Right lobe of liver (tissue), 6 donors: Measurements from ENCODE around the gene SLF2. TPM values are rescaled to one million over a fixed set of nuclear protein-coding genes. Genes with fewer than 3 reads are reported as not detected.

ENCODE experiments used
- ATAC-seq, 4 donors: fragments of 200-7000 bp; cut with Tn5 transposase; one replicate each; pipeline ENCODE4 v1.9.1; 2020; ENCODE audit warnings: mild to moderate bottlenecking in 4 of 4, moderate library complexity in 4 of 4
- DNase-seq, 3 donors: peaks; one replicate each; pipeline ENCODE4 v3.0.0-alpha.2; 2020
- H3K27ac ChIP-seq, 3 donors: fragments of 200-600 bp; one replicate each; pipeline ENCODE4 v1.8.0; 2022
- H3K27me3 ChIP-seq, 2 donors: fragments of 200-600 bp; one replicate each; pipeline ENCODE4 v1.8.0; 2022
- H3K36me3 ChIP-seq, 4 donors: fragments of 200-600 bp; sonication (generic) in 1 of 4; one replicate each; pipeline versions ENCODE4 v1.5.1 to v1.8.0; 2017 to 2022; ENCODE audit warnings: control low read depth in 1 of 4
- H3K4me1 ChIP-seq, 4 donors: fragments of 200-600 bp; sonication (generic) in 1 of 4; one replicate each; pipeline versions ENCODE4 v1.5.1 to v1.8.0; 2017 to 2022; ENCODE audit warnings: control low read depth in 1 of 4
- H3K4me3 ChIP-seq, 3 donors: fragments of 200-600 bp; one replicate each; pipeline ENCODE4 v1.8.0; 2022
- H3K9me3 ChIP-seq, 4 donors: fragments of 200-600 bp; sonication (generic) in 1 of 4; one replicate each; pipeline versions ENCODE4 v1.5.1 to v1.8.0; 2017 to 2022; ENCODE audit warnings: control low read depth in 1 of 4
- POLR2A ChIP-seq: fragments of 450-650 bp; IDR thresholded peaks from one replicate; pipeline ENCODE4 v1.6.1; 2017; ENCODE audit warnings: antibody characterized with exemption, mild to moderate bottlenecking
- WGBS: methylation state at CpG from one replicate; pipeline ENCODE4 v1.1.6; 2018; ENCODE audit warnings: low coverage, low lambda C conversion rate; ENCODE audit not compliant: insufficient coverage; ENCODE audit errors: missing lambda C conversion rate; 5-methylcytosine and 5-hydroxymethylcytosine counted together
- intact Hi-C, 2 donors: fragments of 100-400 bp; cut with DNase I; formaldehyde crosslinking; loops; one replicate each; pipeline versions ENCODE4 v1.11.2 to v1.14.1; 2022
- total RNA-seq, 6 experiments: library from RNA; depleted of rRNA in 2 of 6; stranded (reverse); fragments of >200 nt in 2 of 6; fragmentation: NEBNext Ultra II Directional in 3 of 6; extraction: Animal tissue kit (Norgen Biotek cat#: 25700) in 3 of 6; gene quantifications; one replicate each; pipeline versions ENCODE4 v1.1.0 to v1.2.4, GENCODE V29; 2016 to 2023
- TF ChIP-seq, protein P1 (sequence below), 4 donors: fragments of 200-600 bp in 3 of 4; fragments of 450-650 bp in 1 of 4; IDR thresholded peaks; one replicate each; pipeline versions ENCODE4 v1.5.1 to v1.8.0; 2016 to 2022; ENCODE audit warnings: antibody characterized with exemption in 4 of 4, mild to moderate bottlenecking in 2 of 4
- donor health status: DM: no; HTN: yes; CAD: no.
- donor health status: DM: no; HTN: no; CAD: no.
- donor health status: DM: no; HTN: no; CAD: no.
- donor health status: DM: no; HTN: yes; CAD: no.
- donor health status: DM: no; HTN: yes; CAD: no.

The SLF2 gene
- total RNA-seq, 6 experiments from 2014 or later, result 7.1 to 14.2 (median 10.0) TPM

DNA sequence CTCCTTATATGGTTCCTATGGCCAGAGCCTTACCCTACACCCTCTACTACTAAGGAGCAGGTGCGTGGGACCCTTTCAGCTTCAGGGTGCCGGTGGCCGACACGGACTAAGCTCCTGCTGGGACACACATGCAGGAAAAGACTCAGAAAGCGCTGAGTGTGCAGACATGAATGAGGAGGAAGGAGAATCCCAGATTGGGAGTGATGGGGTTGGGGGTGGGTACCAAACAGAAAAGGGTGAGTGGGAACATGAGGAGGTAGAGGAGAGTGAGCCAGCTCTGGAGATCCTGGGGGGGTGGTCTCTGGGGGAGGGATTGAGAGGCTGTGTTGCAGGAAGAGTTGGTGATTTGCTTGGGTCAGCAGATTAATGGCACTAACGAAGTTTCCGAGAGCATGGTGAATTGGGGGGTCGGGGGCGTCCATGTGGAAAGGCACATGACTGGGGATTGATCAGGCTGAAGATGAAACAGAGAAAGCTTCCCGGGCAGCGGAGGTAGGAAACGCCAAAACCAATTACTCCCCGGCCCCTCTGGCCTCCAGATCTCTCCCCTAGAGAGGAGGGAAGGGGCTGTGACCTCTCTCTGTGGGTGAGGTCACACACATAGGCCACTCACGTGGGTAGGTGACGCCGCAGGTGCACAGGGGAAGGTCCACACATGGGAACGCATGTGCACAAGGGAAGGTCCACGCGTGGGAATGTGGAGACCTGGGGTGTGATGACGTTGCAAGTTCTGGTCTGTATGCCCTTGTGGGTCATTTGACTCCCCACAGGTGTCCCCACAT lies 37.9 kb upstream of the SLF2 start:
- ATAC-seq (no peak), DNase-seq (no peak)
- no peaks in the 10 kb centered on the region for H3K9me3 ChIP-seq
- no peaks in the 10 kb centered on the region for H3K27me3 ChIP-seq
- H3K4me1 ChIP-seq, result peaks cover 0 to 23% (median 6%) of the 10 kb centered on the region in 4 donors
- WGBS, result 65% methylated on average over 10 of the region's 20 CpGs
- H3K4me3 ChIP-seq, result no peak overlapping the region
- H3K27ac ChIP-seq, result no peak overlapping the region
- TF ChIP-seq POLR2A, result no peak
- TF ChIP-seq, protein P1, sequence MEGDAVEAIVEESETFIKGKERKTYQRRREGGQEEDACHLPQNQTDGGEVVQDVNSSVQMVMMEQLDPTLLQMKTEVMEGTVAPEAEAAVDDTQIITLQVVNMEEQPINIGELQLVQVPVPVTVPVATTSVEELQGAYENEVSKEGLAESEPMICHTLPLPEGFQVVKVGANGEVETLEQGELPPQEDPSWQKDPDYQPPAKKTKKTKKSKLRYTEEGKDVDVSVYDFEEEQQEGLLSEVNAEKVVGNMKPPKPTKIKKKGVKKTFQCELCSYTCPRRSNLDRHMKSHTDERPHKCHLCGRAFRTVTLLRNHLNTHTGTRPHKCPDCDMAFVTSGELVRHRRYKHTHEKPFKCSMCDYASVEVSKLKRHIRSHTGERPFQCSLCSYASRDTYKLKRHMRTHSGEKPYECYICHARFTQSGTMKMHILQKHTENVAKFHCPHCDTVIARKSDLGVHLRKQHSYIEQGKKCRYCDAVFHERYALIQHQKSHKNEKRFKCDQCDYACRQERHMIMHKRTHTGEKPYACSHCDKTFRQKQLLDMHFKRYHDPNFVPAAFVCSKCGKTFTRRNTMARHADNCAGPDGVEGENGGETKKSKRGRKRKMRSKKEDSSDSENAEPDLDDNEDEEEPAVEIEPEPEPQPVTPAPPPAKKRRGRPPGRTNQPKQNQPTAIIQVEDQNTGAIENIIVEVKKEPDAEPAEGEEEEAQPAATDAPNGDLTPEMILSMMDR (IDR thresholded peaks at IDR 0.05), result no peak
- intact Hi-C loops, result loop anchor here in 1 of 2 donors (10.0 kb wide), 3 partner anchors 210 to 550 kb away; no protein-coding TSS in a partner anchor
- H3K36me3 ChIP-seq, result no peaks in the 10 kb centered on the region

GRCh38 chr10:100875484-100876166 lies 37.1 kb upstream of the SLF2 start:
- Histone ChIP-seq H3K27ac (no peak overlapping the region), H3K27me3 (no peaks in the 10 kb centered on the region), H3K36me3 (no peaks in the 10 kb centered on the region), H3K9me3 (no peaks in the 10 kb centered on the region), H3K4me3 (no peak overlapping the region), H3K4me1 (peaks cover 0 to 23% (median 6%) of the 10 kb centered on the region in 4 donors)
- ATAC-seq (peak; percentile 26 to 67 (median 54)), DNase-seq (no peak)
- 28% methylated on average over 4 of the region's 5 CpGs for WGBS
- intact Hi-C loops, result loop anchor here in 1 of 2 donors (10.0 kb wide), 3 partner anchors 211 to 551 kb away; no protein-coding TSS in a partner anchor
- TF ChIP-seq, protein P1 (IDR thresholded peaks at IDR 0.05), result no peak
- no peak for TF ChIP-seq POLR2A

DNA sequence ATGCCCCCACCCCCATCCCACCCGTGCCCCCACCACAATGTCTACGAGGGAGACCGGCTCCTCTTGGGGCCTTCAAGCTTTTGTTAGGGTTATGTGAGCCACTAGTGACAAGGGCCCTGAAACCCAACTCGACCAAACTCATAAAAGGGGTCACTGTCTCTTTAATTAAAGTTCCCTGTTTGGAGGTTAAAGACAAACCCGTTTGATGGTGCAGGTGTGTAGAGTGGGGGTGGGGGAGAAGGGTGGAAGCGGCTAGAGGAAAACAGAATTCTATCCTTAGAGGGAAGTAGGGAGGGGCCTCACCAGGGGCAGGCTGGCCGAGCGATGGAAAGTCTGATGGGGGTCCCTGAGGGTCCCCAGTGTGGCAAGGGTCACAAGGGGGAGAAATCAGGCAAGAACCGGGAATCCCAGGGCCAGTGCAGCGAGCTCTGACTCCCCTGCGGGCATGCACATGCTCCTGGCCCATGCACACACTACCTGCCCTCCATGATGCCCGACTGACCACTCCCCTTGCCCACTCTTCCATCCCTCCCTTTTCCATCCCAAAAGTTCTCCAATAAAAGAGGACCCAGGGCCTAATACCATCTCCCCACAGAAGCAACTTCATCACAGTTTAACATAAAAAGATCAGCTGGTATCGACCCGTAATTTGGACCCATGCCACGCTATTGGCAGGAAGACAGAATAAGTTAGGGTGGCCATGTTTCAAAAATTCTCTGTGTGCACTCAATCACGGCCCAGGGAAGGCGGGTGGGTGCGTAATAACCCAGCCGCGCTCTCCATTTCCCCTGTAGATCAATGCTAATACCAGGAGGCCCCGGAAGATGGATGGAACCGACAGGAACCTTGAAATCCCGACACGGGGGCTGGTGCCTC lies 35.9 kb upstream of the SLF2 start:
- ATAC-seq (no peak), DNase-seq (no peak)
- Histone ChIP-seq H3K36me3 (no peaks in the 10 kb centered on the region), H3K27me3 (no peaks in the 10 kb centered on the region), H3K4me1 (peaks cover 0 to 23% (median 6%) of the 10 kb centered on the region in 4 donors), H3K9me3 (no peaks in the 10 kb centered on the region), H3K4me3 (no peak overlapping the region), H3K27ac (no peak overlapping the region)
- TF ChIP-seq POLR2A, result no peak
- TF ChIP-seq, protein P1 (IDR thresholded peaks at IDR 0.05), result no peak
- intact Hi-C loops, result loop anchor here in 1 of 2 donors (10.0 kb wide), 3 partner anchors 212 to 552 kb away; no protein-coding TSS in a partner anchor
- 30% methylated on average over 15 of the region's 24 CpGs for WGBS

- TF ChIP-seq, protein P1 (IDR thresholded peaks at IDR 0.05), result no peak
- no peak for TF ChIP-seq POLR2A
- Histone ChIP-seq H3K9me3 (no peaks in the 10 kb centered on the region), H3K4me1 (peaks cover 0 to 23% (median 6%) of the 10 kb centered on the region in 4 donors), H3K27me3 (no peaks in the 10 kb centered on the region), H3K36me3 (no peaks in the 10 kb centered on the region), H3K27ac (no peak overlapping the region), H3K4me3 (no peak overlapping the region)
- intact Hi-C loops, result loop anchor here in 1 of 2 donors (10.0 kb wide), 3 partner anchors 213 to 553 kb away; no protein-coding TSS in a partner anchor
- DNase-seq, result no peak
- 100% methylated on average over 1 of the region's 11 CpGs for WGBS
- no peak for ATAC-seq
Observed at GRCh38 chr10:100877461-100877850, 35.3 kb upstream of the SLF2 start.
